ENCODE results near the gene CLINT1. TPM values are rescaled to one million over a fixed set of nuclear protein-coding genes. Genes with fewer than 3 reads are reported as not detected.

The CLINT1 gene
- total RNA-seq, 6 donors from 2014 or later: 66.2 to 211 (median 123) TPM

DNA sequence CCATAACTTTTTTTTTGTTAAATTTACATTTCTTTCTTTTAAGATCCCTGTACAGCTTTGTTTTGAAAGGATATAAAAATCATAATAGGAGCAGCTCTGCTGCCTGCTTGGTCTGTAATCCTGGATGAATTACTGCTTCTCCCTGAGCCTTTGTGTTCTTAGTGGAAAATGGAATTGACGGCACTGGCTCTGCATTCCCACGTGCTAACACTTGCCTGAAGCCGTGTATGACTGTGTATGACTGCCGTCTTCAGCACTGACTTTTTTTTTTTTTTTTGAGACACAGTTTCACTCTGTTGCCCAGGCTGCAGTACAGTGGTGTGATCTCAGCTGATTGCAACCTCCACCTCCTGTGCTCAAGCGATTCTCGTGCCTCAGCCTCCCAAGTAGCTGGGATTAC lies 123.0 kb downstream of the CLINT1 start:
- peaks cover 5 to 56% (median 19%) of the 10 kb centered on the region in 4 donors for H3K36me3 ChIP-seq
- 91 to 93% methylated on average over 6 of the region's 6 CpGs for WGBS, 2 donors
- no peak for TF ChIP-seq EP300 (IDR thresholded peaks at IDR 0.05)
- TF ChIP-seq POLR2A (IDR thresholded peaks at IDR 0.05): no peak
- TF ChIP-seq, protein P1, sequence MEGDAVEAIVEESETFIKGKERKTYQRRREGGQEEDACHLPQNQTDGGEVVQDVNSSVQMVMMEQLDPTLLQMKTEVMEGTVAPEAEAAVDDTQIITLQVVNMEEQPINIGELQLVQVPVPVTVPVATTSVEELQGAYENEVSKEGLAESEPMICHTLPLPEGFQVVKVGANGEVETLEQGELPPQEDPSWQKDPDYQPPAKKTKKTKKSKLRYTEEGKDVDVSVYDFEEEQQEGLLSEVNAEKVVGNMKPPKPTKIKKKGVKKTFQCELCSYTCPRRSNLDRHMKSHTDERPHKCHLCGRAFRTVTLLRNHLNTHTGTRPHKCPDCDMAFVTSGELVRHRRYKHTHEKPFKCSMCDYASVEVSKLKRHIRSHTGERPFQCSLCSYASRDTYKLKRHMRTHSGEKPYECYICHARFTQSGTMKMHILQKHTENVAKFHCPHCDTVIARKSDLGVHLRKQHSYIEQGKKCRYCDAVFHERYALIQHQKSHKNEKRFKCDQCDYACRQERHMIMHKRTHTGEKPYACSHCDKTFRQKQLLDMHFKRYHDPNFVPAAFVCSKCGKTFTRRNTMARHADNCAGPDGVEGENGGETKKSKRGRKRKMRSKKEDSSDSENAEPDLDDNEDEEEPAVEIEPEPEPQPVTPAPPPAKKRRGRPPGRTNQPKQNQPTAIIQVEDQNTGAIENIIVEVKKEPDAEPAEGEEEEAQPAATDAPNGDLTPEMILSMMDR (IDR thresholded peaks at IDR 0.05): no peak
- no peak for TF ChIP-seq POLR2AphosphoS5 (IDR thresholded peaks at IDR 0.05)
- H3K4me1 ChIP-seq: peaks cover 0 to 6% (median 5%) of the 10 kb centered on the region in 4 donors
- no peak for DNase-seq
- H3K4me3 ChIP-seq: no peak overlapping the region
- H3K9me3 ChIP-seq: no peaks in the 10 kb centered on the region
- no peaks in the 10 kb centered on the region for H3K27me3 ChIP-seq
- ATAC-seq (ENCODE audit: low FRiP score in 2 of 2): no peak
- no peak overlapping the region for H3K27ac ChIP-seq

Small RNA genes lying within 50 kb of the gene (small RNA-seq; reads per million reads assigned to genes)
- 0 reads per million in 4 donors for gene AC026407.1
- gene RNU6-260P: 0 reads per million in 4 donors

Other genes with a start within 250 kb of the CLINT1 start
- under 1 TPM in 1 of 6 donors, not detected in 5; 0.17 TPM for gene SOX30, start 206.7 kb downstream of the CLINT1 start, total RNA-seq
- gene C5orf52, start 187.6 kb downstream of the CLINT1 start, total RNA-seq: not detected
- gene THG1L, start 127.7 kb downstream of the CLINT1 start, total RNA-seq: 10 to 100 TPM in 3 of 6 donors, 1 to 10 TPM in 3; 2.1 to 12.6 (median 9.1) TPM
- 1 to 10 TPM in 5 of 6 donors, under 1 TPM in 1; 0.78 to 4.1 (median 2.0) TPM for gene LSM11, start 115.4 kb downstream of the CLINT1 start, total RNA-seq

Measured in upper lobe of left lung (tissue), 6 donors.